Heart right ventricle (tissue), 16 donors: ENCODE measurements around the gene MAD1L1. TPM values are rescaled to one million over a fixed set of nuclear protein-coding genes. Genes with fewer than 3 reads are reported as not detected.

Source experiments
- ATAC-seq, 8 donors: fragments of 200-7000 bp; cut with Tn5 transposase; one replicate each; pipeline ENCODE4 v1.9.1; 2020; ENCODE audit warnings: mild to moderate bottlenecking in 8 of 8, moderate library complexity in 8 of 8, moderate number of reproducible peaks in 1 of 8
- DNase-seq, 2 donors: peaks; one replicate each; pipeline ENCODE4 v3.0.0-alpha.2; 2020
- H3K27ac ChIP-seq, 10 donors: fragments of 200-600 bp; sonication (generic) in 2 of 10; one replicate each; pipeline versions ENCODE4 v1.5.0 to v1.8.0; 2020 to 2022; ENCODE audit warnings: mild to moderate bottlenecking in 3 of 10
- H3K27me3 ChIP-seq, 7 donors: fragments of 200-600 bp; one replicate each; pipeline ENCODE4 v1.8.0; 2021 to 2022; ENCODE audit warnings: mild to moderate bottlenecking in 2 of 7
- H3K36me3 ChIP-seq, 9 donors: fragments of 200-600 bp; sonication (generic) in 1 of 9; one replicate each; pipeline versions ENCODE4 v1.5.0 to v1.8.0; 2020 to 2022; ENCODE audit warnings: mild to moderate bottlenecking in 2 of 9
- H3K4me1 ChIP-seq, 9 donors: fragments of 200-600 bp; sonication (generic) in 1 of 9; one replicate each; pipeline versions ENCODE4 v1.5.0 to v1.8.0; 2020 to 2022; ENCODE audit warnings: mild to moderate bottlenecking in 4 of 9
- H3K4me3 ChIP-seq, 10 donors: fragments of 200-600 bp; sonication (generic) in 2 of 10; one replicate each; pipeline versions ENCODE4 v1.5.0 to v1.8.0; 2020 to 2022; ENCODE audit warnings: mild to moderate bottlenecking in 7 of 10, moderate library complexity in 2 of 10
- H3K9me3 ChIP-seq, 11 donors: fragments of 200-600 bp in 10 of 11; sonication (generic) in 2 of 11; one replicate each; pipeline versions ENCODE4 v1.5.0 to v1.8.0; 2013 to 2022; ENCODE audit warnings: mild to moderate bottlenecking in 2 of 11, control low read depth in 1 of 11, moderate library complexity in 1 of 11
- CTCF ChIP-seq, 9 donors: fragments of 200-600 bp; sonication (generic) in 2 of 9; IDR thresholded peaks; one replicate each; pipeline versions ENCODE4 v1.5.0 to v1.8.0; 2021 to 2022; ENCODE audit warnings: antibody characterized with exemption in 9 of 9, mild to moderate bottlenecking in 5 of 9, moderate library complexity in 1 of 9
- WGBS, 2 donors: extraction: QIAGEN DNeasy Blood & Tissue Kit; methylation state at CpG; one replicate each; pipeline ENCODE4 v1.1.7; 2013; ENCODE audit warnings: inconsistent platforms in 1 of 2; 5-methylcytosine and 5-hydroxymethylcytosine counted together
- intact Hi-C, 10 donors: fragments of 100-400 bp; cut with DNase I; formaldehyde crosslinking; loops; one replicate each; pipeline versions ENCODE4 v1.11.1 to v1.14.2; 2022
- polyA plus RNA-seq, 2 donors: library from polyadenylated mRNA; stranded (reverse); fragments of 200-250 nt; gene quantifications; one replicate each; pipeline ENCODE4 v1.2.3, GENCODE V29; 2013
- total RNA-seq, 10 donors: library from RNA; stranded (reverse); fragmentation: NEBNext Ultra II Directional in 3 of 10; extraction: Animal tissue kit (Norgen Biotek cat#: 25700) in 3 of 10; gene quantifications; one replicate each; pipeline versions ENCODE4 v1.2.1 to v1.2.4, GENCODE V29; 2021 to 2023
- donor health status: Arrhythmogenic right ventricular cardiomyopathy.
- donor health status: ischemic (EF 13 %, LVEDD 7.1; RV severe dilation, severe dysfunction).
- donor health status: healthy with polysubstance abuse.
- donor health status: DM: no; HTN: yes; CAD: no.
- donor health status: DM: no; HTN: no; CAD: no.
- donor health status: ischemic (EF 25% LVEDD 6.9; RV normal size, moderate dysfunction).
- donor health status: ischemic (EF 25% LVEDD 5.7; RV mildly dilated, moderate dysfunction).
- donor health status: healthy.
- donor health status: DM: yes; HTN: yes; CAD: no.
- donor health status: Ischemic cardiomyopathy.
- donor health status: ischemic (EF 35%, LVEDD 5.7; RV mildly dilated, moderate dysfunction).
- donor health status: nonischemic (EF 11% LVEDD 7.7; RV severe dilation, severe dysfunction).
- donor health status: DM: yes; HTN: yes; CAD: no.
- donor health status: PGD.
- donor health status: ischemic (EF 29% LVEDD 5.4; RV normal size, mild dysfunction).
- donor health status: nonischemic (EF 23%, LVEDD 6.1; RV moderate dilation, normal function).

MAD1L1 gene
- total and polyA plus RNA-seq, 12 donors, result 13.8 to 46.8 (median 20.2) TPM

GRCh38 chr7:2186166-2186565 is 46.6 kb downstream of the MAD1L1 start:
- Histone ChIP-seq H3K36me3 (peaks cover 0 to 17% (median 0%) of the 10 kb centered on the region in 9 donors), H3K4me1 (no peaks in the 10 kb centered on the region), H3K27ac (no peak overlapping the region), H3K4me3 (no peak overlapping the region), H3K9me3 (peaks cover 0 to 13% (median 0%) of the 10 kb centered on the region in 11 donors), H3K27me3 (no peaks in the 10 kb centered on the region)
- intact Hi-C loops, result no loop called here
- no peak for TF ChIP-seq CTCF (IDR thresholded peaks at IDR 0.05)
- DNase-seq (no peak), ATAC-seq (no peak)
- 90 to 92% methylated on average over 4 of the region's 4 CpGs for WGBS, 2 donors

GRCh38 chr7:2185715-2186114 is 47.0 kb downstream of the MAD1L1 start:
- DNase-seq, result no peak
- ATAC-seq, result no peak

GRCh38 chr7:2182461-2182860 is 50.3 kb downstream of the MAD1L1 start:
- Histone ChIP-seq H3K27ac (no peak overlapping the region), H3K4me3 (no peak overlapping the region), H3K27me3 (no peaks in the 10 kb centered on the region), H3K36me3 (peaks cover 0 to 17% (median 0%) of the 10 kb centered on the region in 9 donors), H3K9me3 (no peaks in the 10 kb centered on the region), H3K4me1 (no peaks in the 10 kb centered on the region)
- DNase-seq (no peak), ATAC-seq (no peak)
- WGBS, 2 donors, result 98% methylated on average over 10 of the region's 10 CpGs
- intact Hi-C loops, result no loop called here
- TF ChIP-seq CTCF (IDR thresholded peaks at IDR 0.05), result no peak

More at GRCh38 chr7:2185715-2186114, 47.0 kb downstream of the MAD1L1 start:
- Histone ChIP-seq H3K4me3 (no peak overlapping the region), H3K36me3 (peaks cover 0 to 20% (median 0%) of the 10 kb centered on the region in 9 donors), H3K27ac (no peak overlapping the region), H3K9me3 (peaks cover 0 to 13% (median 0%) of the 10 kb centered on the region in 11 donors), H3K4me1 (no peaks in the 10 kb centered on the region), H3K27me3 (no peaks in the 10 kb centered on the region)
- WGBS, 2 donors, result 95 to 96% methylated on average over 8 of the region's 8 CpGs
- no peak for TF ChIP-seq CTCF (IDR thresholded peaks at IDR 0.05)
- intact Hi-C loops, result no loop called here

GRCh38 chr7:2181077-2181854 is 51.5 kb downstream of the MAD1L1 start:
- WGBS, 2 donors, result 89 to 95% methylated on average over 13 of the region's 13 CpGs
- no peaks in the 10 kb centered on the region for H3K9me3 ChIP-seq
- DNase-seq (no peak), ATAC-seq (no peak)
- intact Hi-C loops, result no loop called here
- H3K4me1 ChIP-seq, result peaks cover 0 to 3% (median 0%) of the 10 kb centered on the region in 9 donors
- H3K36me3 ChIP-seq, result peaks cover 0 to 15% (median 0%) of the 10 kb centered on the region in 9 donors
- no peaks in the 10 kb centered on the region for H3K27me3 ChIP-seq
- no peak for TF ChIP-seq CTCF (IDR thresholded peaks at IDR 0.05)
- no peak overlapping the region for H3K27ac ChIP-seq
- H3K4me3 ChIP-seq, result no peak overlapping the region
